Trophoblast cell (in vitro differentiated cells and primary cell): ENCODE data around the gene CRLF2.

Experiments
- DNase-seq, 2 donors: peaks; one replicate each; pipeline ENCODE4 v3.0.0-alpha.2; 2016
- H2AFZ ChIP-seq: 2 replicates; pipeline ENCODE4 v1.6.1; 2013; ENCODE audit warnings: low read length, moderate library complexity, mild to moderate bottlenecking; ENCODE audit not compliant: insufficient read depth, poor library complexity
- H2AK5ac ChIP-seq: 2 replicates; pipeline ENCODE4 v1.6.1; 2013; ENCODE audit warnings: mild to moderate bottlenecking, low read length
- H2BK120ac ChIP-seq: 2 replicates; pipeline ENCODE4 v1.6.1; 2013; ENCODE audit warnings: low read length, mild to moderate bottlenecking, moderate library complexity; ENCODE audit not compliant: insufficient read depth, poor library complexity
- H2BK12ac ChIP-seq: 2 replicates; pipeline ENCODE4 v1.6.1; 2013; ENCODE audit warnings: mild to moderate bottlenecking, low read length, moderate library complexity
- H2BK5ac ChIP-seq: 2 replicates; pipeline ENCODE4 v1.6.1; 2013; ENCODE audit warnings: low read length, low read depth, moderate library complexity, mild to moderate bottlenecking; ENCODE audit not compliant: poor library complexity
- H3K14ac ChIP-seq: 2 replicates; pipeline ENCODE4 v1.6.1; 2013; ENCODE audit warnings: mild to moderate bottlenecking, low read length
- H3K18ac ChIP-seq: 2 replicates; pipeline ENCODE4 v1.6.1; 2013; ENCODE audit warnings: mild to moderate bottlenecking, low read length
- H3K23ac ChIP-seq: 2 replicates; pipeline ENCODE4 v1.6.1; 2013; ENCODE audit warnings: low read length
- H3K27ac ChIP-seq: 2 replicates; pipeline ENCODE4 v1.5.1; 2013; ENCODE audit warnings: low read depth, mild to moderate bottlenecking, inconsistent platforms, low read length, moderate library complexity
- H3K27me3 ChIP-seq: 2 replicates; pipeline ENCODE4 v1.6.1; 2013; ENCODE audit warnings: inconsistent platforms, mild to moderate bottlenecking, low read length, moderate library complexity; ENCODE audit not compliant: insufficient read depth
- H3K36me3 ChIP-seq, 2 experiments: 1 replicate in 1 of 2; 2 replicates in 1 of 2; pipeline ENCODE4 v1.6.1; 2013; ENCODE audit warnings: low read length in 2 of 2, mild to moderate bottlenecking in 2 of 2, moderate library complexity in 1 of 2; ENCODE audit not compliant: insufficient read depth in 2 of 2, control insufficient read depth in 1 of 2
- H3K4ac ChIP-seq: 2 replicates; pipeline ENCODE4 v1.6.1; 2013; ENCODE audit warnings: low read depth, mild to moderate bottlenecking, low read length, moderate library complexity
- H3K4me1 ChIP-seq, 2 experiments: 1 replicate in 1 of 2; 2 replicates in 1 of 2; pipeline ENCODE4 v1.6.1; 2013; ENCODE audit warnings: low read length in 2 of 2, mild to moderate bottlenecking in 2 of 2, moderate library complexity in 1 of 2; ENCODE audit not compliant: insufficient read depth in 2 of 2, control insufficient read depth in 1 of 2
- H3K4me2 ChIP-seq: 2 replicates; pipeline ENCODE4 v1.6.1; 2013; ENCODE audit warnings: inconsistent platforms, mild to moderate bottlenecking, low read length, moderate library complexity
- H3K4me3 ChIP-seq: 2 replicates; pipeline ENCODE4 v1.5.1; 2013; ENCODE audit warnings: mild to moderate bottlenecking, low read depth, low read length, inconsistent platforms
- H3K79me1 ChIP-seq: one replicate; pipeline ENCODE4 v1.6.1; 2013; ENCODE audit warnings: low read length
- H3K79me2 ChIP-seq: 2 replicates; pipeline ENCODE4 v1.6.1; 2013; ENCODE audit warnings: low read length, mild to moderate bottlenecking; ENCODE audit not compliant: control insufficient read depth, insufficient read depth, poor library complexity
- H3K9ac ChIP-seq: 2 replicates; pipeline ENCODE4 v1.6.1; 2013; ENCODE audit warnings: mild to moderate bottlenecking, low read length
- H3K9me3 ChIP-seq: 2 replicates; pipeline ENCODE4 v1.6.1; 2013; ENCODE audit warnings: low read depth, mild to moderate bottlenecking, control low read depth, inconsistent platforms, low read length; ENCODE audit not compliant: insufficient read depth
- H4K12ac ChIP-seq: 2 replicates; pipeline ENCODE4 v1.6.1; 2013; ENCODE audit warnings: low read depth, mild to moderate bottlenecking, low read length, moderate library complexity
- H4K8ac ChIP-seq: 2 replicates; pipeline ENCODE4 v1.6.1; 2013; ENCODE audit warnings: low read depth, mild to moderate bottlenecking, low read length, moderate library complexity
- H4K91ac ChIP-seq: one replicate; pipeline ENCODE4 v1.6.1; 2013; ENCODE audit warnings: low read depth, mild to moderate bottlenecking, low read length, moderate library complexity
- WGBS: extraction: QIAGEN DNeasy Blood & Tissue Kit; methylation state at CpG from one replicate; pipeline ENCODE4 v1.1.7; 2013; ENCODE audit warnings: missing lambda C conversion rate; ENCODE audit not compliant: insufficient read length, insufficient coverage; ENCODE audit errors: extremely low coverage; 5-methylcytosine and 5-hydroxymethylcytosine counted together

CRLF2 gene

GRCh38 chrX:1213971-1214370 lies 1.5 kb upstream of the CRLF2 start:
- Histone ChIP-seq H2BK120ac (no peak overlapping the region), H2BK12ac (no peak overlapping the region), H3K4me3 (no peak overlapping the region), H2AK5ac (no peak overlapping the region), H4K8ac (no peak overlapping the region), H2BK5ac (no peak overlapping the region), H3K79me1 (no peaks in the 10 kb centered on the region), H3K4me1 (no peaks in the 10 kb centered on the region), H3K4ac (no peak overlapping the region), H3K14ac (no peak overlapping the region), H3K18ac (no peak overlapping the region), H4K12ac (no peak overlapping the region), H3K9me3 (no peaks in the 10 kb centered on the region), H3K23ac (no peak overlapping the region), H3K27ac (no peak overlapping the region), H3K79me2 (no peaks in the 10 kb centered on the region), H3K9ac (no peak overlapping the region), H3K36me3 (no peaks in the 10 kb centered on the region), H2AFZ (no peak overlapping the region), H4K91ac (no peak overlapping the region), H3K4me2 (no peak overlapping the region), H3K27me3 (no peaks in the 10 kb centered on the region)
- no peak for DNase-seq
- no CpG with 5 or more reads among the region's 11 CpGs for WGBS

DNA sequence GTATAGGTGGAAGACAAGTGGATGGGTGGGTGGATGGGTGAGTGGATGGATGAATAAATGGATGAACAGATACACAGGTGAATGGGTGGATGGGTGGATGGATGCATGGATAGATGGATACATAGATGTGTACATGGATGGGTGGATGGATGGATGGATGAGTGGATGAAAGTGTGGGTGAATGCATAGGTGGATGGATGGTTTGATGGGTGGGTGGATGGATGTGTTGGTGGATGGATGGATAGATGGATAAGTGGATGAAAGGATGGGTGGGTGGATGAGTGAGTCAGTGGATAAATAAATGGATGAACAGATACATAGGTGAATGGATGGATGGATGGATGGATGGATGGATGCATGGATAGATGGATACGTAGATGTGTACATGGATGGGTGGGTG lies 1.6 kb downstream of the CRLF2 start:
- Histone ChIP-seq H3K79me1 (no peaks in the 10 kb centered on the region), H3K4me1 (no peaks in the 10 kb centered on the region), H3K79me2 (no peaks in the 10 kb centered on the region), H3K27ac (no peak overlapping the region), H3K9me3 (no peaks in the 10 kb centered on the region), H2AFZ (no peak overlapping the region), H2BK12ac (no peak overlapping the region), H3K4ac (no peak overlapping the region), H3K27me3 (no peaks in the 10 kb centered on the region), H3K18ac (no peak overlapping the region), H3K36me3 (no peaks in the 10 kb centered on the region), H4K8ac (no peak overlapping the region), H3K4me2 (no peak overlapping the region), H2AK5ac (no peak overlapping the region), H3K14ac (no peak overlapping the region), H3K4me3 (no peak overlapping the region), H4K12ac (no peak overlapping the region), H3K23ac (no peak overlapping the region), H4K91ac (no peak overlapping the region), H3K9ac (no peak overlapping the region), H2BK120ac (no peak overlapping the region), H2BK5ac (no peak overlapping the region)
- WGBS: no CpG with 5 or more reads among the region's 1 CpG
- DNase-seq: no peak

DNA sequence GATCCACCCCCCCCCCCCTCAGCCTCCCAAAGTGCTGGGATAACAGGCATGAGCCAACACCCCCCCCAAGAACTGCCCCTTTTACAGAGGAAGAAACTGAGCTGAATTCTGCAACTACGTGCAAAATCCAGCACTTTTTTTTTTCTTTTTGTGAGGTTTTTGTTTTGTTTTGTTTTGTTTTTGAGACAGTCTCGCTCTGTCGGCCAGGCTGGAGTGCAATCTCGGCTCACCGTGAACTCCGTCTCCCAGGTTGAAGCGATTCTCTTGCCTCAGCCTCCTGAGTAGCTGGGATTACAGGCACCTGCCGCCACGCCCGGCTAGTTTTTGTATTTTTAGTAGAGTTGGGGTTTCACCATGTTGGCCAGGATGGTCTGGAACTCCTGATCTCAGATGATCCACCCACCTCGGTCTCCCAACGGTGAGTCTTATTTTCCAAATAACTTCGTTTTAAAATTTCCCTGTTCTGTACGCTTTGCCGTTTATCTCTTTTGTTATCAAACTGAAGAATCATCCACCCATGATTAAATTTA lies 4.9 kb downstream of the CRLF2 start:
- no CpG with 5 or more reads among the region's 15 CpGs for WGBS
- no peaks in the 10 kb centered on the region for H3K27me3 ChIP-seq
- H3K36me3 ChIP-seq: no peaks in the 10 kb centered on the region
- no peak overlapping the region for H3K4ac ChIP-seq
- H2AK5ac ChIP-seq: no peak overlapping the region
- no peak overlapping the region for H3K27ac ChIP-seq
- H3K4me1 ChIP-seq: no peaks in the 10 kb centered on the region
- H4K8ac ChIP-seq: no peak overlapping the region
- no peak overlapping the region for H3K4me2 ChIP-seq
- no peak overlapping the region for H2AFZ ChIP-seq
- H3K9me3 ChIP-seq: no peaks in the 10 kb centered on the region
- H2BK12ac ChIP-seq: no peak overlapping the region
- no peak for DNase-seq
- H3K4me3 ChIP-seq: no peak overlapping the region
- no peak overlapping the region for H3K18ac ChIP-seq
- H3K9ac ChIP-seq: no peak overlapping the region
- H2BK120ac ChIP-seq: no peak overlapping the region
- no peak overlapping the region for H3K23ac ChIP-seq
- H2BK5ac ChIP-seq: no peak overlapping the region
- no peaks in the 10 kb centered on the region for H3K79me2 ChIP-seq
- no peak overlapping the region for H3K14ac ChIP-seq
- H4K12ac ChIP-seq: no peak overlapping the region
- no peaks in the 10 kb centered on the region for H3K79me1 ChIP-seq
- H4K91ac ChIP-seq: no peak overlapping the region

DNA sequence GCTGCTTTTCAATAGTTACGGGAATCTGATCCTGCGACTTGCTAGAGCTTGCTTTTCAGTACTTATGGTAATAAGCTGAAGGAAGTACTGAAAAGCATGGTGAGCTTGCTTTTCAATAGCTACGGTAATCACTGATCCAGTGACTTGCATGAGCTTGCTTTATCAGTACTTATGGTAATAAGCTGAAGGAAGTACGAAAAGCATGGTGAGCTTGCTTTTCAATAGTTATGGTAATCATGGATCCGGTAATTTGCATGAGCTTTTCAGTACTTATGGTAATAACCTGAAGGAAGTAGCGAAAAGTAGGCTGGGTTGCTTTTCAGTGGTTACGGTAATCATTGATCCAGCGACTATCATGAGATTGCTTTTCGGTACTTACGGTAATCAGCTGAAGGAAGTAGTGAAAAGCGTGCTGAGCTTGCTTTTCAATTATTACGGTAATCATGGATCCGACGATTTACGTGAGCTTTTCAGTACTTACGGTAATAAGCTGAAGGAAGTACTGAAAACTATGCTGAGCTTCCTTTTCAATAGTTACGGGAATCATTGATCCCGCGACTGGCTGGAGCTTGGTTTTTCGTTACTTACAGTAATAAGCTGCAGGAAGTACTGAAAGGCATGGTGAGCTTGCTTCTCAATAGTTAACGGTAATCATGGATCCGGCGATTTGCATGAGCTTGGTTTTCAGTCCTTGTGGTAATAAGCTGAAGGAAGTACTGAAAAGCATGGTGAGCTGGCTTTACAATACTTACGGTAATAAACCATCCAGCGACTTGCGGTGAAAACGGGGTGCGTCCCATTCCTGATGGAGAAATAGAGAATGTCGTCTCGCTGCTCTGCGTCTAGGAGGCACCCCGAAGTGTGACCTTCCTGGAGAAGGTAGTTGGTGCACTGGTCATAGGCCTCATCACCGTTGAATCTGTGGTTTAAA lies 6.5 kb downstream of the CRLF2 start:
- H3K27ac ChIP-seq: no peak overlapping the region
- no peak overlapping the region for H3K23ac ChIP-seq
- H3K9me3 ChIP-seq: peaks cover 2% of the 10 kb centered on the region
- no peak overlapping the region for H3K14ac ChIP-seq
- H3K4me2 ChIP-seq: peak overlapping the region; percentile 76
- H3K18ac ChIP-seq: no peak overlapping the region
- H2AFZ ChIP-seq: no peak overlapping the region
- peak in 1 of 2 donors; percentile 38 for DNase-seq
- no peaks in the 10 kb centered on the region for H3K79me2 ChIP-seq
- no peak overlapping the region for H2AK5ac ChIP-seq
- no peaks in the 10 kb centered on the region for H3K79me1 ChIP-seq
- H4K8ac ChIP-seq: no peak overlapping the region
- no peak overlapping the region for H4K91ac ChIP-seq
- H3K4me3 ChIP-seq: no peak overlapping the region
- H3K4me1 ChIP-seq: no peaks in the 10 kb centered on the region
- H2BK5ac ChIP-seq: no peak overlapping the region
- H2BK12ac ChIP-seq: no peak overlapping the region
- no peaks in the 10 kb centered on the region for H3K27me3 ChIP-seq
- no peaks in the 10 kb centered on the region for H3K36me3 ChIP-seq
- H2BK120ac ChIP-seq: no peak overlapping the region
- no peak overlapping the region for H3K4ac ChIP-seq
- H4K12ac ChIP-seq: no peak overlapping the region
- no peak overlapping the region for H3K9ac ChIP-seq
- no CpG with 5 or more reads among the region's 33 CpGs for WGBS
